HG03159 (cell line): Measurements from ENCODE around the gene IGSF9B.

ENCODE experiments used
- ATAC-seq: cut with Tn5 transposase; IDR thresholded peaks from one replicate; pipeline ENCODE4 v1.9.1; 2021; ENCODE audit warnings: mild to moderate bottlenecking, moderate library complexity; ENCODE audit not compliant: unreplicated experiment

The IGSF9B gene

DNA sequence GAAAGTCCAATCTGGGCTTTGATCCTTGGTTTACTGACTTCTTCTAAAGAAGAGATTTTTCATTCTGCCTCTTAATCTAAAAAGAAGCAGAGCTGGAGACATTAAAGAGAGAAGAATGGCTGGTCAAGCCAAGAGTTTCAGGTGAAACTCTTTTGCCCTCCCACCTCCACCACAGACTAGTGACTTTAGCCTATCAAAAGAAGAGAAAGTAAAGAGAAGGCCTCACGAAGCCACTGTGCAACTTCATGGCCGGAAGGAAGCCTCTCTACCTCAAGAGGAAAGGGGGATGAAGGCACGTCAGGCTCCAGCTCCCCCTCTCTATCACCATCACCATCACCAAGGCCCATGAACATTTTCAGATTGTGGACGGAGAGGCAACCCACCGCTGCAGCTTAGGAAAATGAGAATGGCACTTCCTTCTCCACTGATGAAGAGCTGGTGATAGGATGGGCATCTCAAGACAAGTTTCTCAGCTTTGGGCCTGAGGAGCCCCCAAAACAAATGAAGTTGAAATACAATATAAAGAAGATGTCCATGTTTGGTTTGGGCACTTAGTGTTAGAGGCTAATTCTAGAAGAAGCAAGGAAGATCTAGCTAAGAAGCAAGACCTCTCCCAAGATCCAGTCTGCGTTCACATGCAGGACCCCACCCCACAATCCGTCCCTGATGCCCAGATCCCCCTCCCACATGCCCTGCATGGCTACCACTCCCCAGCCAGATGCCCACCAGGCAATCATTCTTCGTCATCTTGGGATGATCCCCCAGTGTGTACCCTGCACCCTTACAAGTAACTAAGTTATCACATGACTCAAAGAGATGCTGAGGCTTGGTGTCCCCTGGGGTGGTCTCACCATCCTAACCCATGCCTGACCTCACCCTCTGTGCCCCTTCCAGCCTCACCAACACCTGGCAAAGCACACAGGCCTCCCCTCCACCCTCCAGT, 52.6 kb downstream of the IGSF9B start:
- no peak for ATAC-seq

DNA sequence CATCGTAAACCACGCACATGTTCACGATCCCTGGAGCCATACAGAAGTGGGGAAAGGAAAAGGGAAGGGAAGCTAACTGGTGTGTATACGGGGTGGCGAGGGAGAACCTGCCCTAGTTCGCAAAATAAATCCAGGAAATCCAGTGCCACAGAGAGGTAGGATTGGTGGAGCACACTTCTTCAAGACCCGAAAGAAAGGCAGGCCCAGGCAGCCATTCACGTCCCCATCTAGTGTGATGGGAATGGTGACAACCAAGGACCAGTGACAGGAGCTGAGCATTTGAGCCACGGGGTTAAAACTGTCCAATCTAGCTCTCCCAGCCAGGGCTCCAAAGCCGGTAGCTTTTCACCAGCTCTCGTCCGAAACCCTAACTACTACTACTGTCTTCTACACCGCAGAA, 53.7 kb downstream of the IGSF9B start:
- no peak for ATAC-seq

DNA sequence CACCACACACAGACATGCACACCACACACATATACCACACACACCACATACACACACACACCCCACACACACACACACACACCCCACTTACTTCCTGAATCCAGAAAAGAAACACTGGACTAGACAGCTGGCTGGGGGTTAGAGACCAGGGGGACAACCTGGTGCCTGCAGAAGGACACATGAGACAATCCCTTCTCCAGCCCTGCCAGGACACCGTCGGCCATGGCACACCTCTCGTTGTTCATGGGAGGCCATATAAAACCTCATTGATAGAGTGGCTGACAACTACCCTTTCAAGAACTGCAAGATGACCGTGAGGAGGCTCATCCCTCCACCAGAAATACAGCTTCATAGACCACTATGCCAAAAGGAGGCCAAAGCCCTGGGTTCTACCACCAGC, 54.3 kb downstream of the IGSF9B start:
- no peak for ATAC-seq

DNA sequence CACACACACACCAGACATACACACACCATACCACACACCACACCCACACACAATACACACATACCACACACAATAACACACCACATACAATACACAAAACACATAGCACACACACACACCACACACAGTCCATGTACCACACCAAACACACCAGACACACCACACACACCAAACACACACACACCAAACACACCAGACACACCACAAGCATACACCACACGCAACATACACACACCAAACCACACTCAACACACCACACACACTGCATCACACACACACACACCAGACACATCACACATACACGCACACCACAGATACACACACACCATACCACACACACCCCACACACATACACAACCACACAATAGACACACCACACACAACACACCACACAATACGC, 54.8 kb downstream of the IGSF9B start:
- ATAC-seq, result no peak

DNA sequence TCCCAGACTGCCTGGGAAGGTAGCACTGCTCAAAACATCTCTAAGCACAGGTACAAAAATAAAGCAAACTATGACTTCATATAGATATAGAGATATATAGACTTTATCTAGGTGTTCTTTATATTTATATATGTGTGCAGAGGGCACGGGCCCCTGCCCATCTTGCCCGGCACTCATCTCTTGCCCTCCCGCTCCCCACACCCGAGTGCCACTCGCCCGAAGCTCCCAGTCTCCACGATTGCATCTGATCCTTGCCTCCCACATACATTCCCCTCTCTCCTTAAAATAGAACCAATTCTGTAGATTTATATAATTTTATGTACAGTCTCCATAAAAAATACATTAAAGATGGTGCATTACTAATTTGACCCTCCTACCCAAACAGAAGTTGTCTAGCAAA, 55.5 kb downstream of the IGSF9B start:
- ATAC-seq, result no peak

DNA sequence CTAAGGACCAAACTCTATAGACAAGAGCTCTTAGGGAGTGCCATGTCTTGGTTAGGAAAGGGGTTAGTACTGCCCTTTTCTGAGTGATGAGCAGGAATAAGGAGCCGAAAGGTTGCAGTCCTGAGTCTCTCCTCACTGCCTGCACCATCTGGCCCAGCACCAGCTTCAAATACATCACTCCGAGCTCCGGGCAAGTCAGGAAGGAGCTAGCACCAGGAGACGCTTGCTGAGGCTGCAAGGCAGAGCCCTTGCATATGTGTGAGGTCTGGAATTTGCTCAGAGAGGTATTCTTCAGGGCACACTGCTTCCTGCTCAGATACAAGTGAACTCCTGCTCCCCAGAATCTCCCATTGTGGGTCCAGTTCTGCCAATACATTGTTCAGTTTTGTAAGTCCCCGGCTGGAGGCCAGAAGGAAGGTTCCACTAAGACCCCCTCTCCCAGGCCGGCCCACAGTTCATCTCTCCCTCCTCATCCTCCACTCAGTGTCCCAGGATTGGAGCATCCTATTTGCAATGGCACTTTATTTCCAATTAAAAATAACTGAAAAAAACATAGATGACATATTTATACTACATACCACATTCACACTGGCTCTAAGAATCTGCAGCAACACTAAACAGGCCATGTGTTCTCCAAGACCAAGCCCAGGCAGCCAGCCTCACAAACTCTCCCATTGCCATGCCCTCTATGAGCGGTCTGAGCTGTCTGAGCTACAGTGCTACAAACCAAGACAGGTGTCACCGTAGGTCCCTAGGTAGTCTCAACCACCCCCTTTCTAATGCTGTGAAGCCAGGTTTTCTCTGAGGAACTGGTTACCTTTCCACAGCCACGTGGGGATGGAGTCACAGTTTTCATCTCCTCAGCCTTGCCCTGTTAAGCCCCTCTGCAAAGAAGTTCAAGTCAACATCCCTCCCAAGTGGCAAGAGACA, 56.3 kb downstream of the IGSF9B start:
- ATAC-seq, result no peak

DNA sequence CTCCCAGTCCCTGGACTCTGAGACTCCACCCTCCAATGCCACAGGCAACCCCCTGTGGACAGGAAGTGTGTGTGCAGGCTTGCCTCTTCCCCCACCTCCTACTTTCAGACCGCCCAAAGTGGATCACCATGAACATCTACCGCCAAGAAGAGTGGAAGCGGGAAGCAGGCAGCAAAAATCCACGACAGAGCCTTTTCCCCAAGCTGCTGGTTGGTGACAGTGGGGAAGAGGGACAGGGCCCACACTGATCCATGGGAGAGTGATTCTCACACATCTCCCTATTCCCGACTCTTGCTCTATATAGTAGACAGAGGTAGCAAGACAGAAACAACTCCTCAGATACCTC, 58.0 kb downstream of the IGSF9B start:
- peak; percentile 10 for ATAC-seq

DNA sequence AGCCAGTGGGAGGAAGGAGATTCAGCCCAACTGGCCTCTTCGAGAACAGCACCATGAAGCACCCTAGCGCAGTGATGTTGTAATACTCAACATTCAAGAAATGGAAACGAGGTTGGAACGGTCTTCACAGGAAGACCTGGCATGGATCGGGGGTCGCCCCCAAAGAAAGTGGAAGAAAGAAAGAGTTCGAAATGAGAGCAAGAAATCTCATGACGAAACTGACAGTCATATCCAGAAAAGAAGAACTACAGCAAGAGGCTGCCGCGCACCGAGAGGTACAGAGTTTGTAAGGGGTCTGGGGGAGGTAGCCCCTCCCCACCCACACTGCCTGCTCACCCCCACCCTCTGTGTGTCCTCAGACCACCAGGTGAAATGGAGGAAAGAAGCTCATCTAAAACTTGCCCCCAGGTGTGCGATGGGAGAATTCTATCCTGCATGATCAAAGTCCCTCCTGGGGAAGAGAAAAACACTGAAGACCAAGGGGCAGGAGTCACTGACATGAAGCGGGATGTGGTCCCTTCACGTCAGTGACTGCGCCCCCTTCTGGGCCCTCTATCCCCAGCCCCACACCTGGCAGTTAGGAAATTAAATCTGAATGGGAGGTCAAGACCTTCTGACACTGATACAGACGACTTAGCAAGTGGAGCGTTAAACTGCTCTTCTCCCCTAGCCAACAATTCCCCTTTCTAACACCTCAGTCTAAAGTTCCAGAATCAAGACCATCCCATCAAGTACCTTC, 58.6 kb downstream of the IGSF9B start:
- ATAC-seq, result peak; percentile 40

DNA sequence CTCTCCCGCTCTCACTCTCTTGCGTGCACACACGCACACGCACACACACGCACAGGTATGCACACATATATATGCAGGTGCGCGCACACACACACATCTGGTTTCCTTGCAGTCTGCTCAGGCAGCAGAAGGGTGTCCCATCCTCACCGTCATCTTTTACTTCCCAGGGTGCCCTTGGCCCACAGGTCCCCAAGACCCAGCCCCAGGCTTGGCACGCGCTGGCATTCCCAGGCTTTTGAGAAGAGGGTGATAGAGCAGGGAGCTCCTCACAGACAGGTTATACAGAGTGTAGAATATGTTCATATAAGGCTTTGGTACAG, 59.5 kb downstream of the IGSF9B start:
- no peak for ATAC-seq

DNA sequence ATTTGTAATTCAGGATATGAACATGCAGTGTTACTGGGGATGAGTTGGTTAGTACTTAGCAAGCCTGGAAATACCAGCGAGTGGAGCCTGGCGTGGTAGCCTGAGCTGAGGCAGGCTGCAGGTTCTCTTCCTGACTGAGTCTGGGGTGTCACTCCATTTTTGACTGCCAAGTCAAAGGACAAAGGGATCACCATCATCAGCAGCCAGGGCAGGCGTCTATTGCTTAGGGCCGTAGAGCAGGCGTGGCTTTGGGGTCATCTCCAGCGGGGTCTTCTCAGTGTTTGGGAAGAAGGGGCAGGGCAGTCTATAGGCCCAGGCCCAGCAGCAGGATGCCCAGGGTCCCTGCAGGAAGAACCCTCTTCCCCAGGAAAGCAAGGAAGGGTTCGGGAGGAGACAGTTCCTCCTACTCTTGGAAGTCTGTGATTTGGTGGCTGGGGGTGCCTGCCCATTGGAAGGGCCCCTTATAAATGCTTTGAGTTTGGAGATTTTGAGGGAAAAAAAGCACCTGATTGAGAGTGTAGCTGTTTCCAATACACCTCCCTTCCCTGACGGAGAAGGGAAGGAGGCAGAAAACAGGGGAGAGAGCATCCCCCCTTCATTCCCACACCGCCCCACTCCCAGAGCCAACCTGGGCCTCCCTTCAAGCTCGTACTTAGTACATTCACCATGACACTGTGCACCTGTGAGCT, 60.0 kb downstream of the IGSF9B start:
- ATAC-seq, result no peak

DNA sequence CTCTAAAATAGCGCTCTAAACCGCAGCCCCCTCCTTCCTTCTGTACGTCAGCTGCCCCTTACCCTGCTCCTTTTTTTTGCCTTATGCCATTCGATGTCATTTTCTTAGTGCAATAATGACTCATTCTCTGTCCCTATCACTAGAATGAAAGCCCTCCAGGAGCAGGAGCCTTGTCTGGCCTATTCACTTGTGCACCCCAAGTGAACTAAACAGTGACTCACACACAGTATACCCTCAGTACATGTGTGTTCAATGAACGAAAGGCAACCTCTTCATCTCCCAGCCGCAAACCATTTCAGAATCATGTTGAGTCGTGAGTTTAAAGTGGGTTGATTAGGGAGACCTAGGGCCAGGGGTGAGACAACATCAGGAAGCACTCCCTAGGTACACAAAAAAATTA, 60.7 kb downstream of the IGSF9B start:
- ATAC-seq, result no peak

DNA sequence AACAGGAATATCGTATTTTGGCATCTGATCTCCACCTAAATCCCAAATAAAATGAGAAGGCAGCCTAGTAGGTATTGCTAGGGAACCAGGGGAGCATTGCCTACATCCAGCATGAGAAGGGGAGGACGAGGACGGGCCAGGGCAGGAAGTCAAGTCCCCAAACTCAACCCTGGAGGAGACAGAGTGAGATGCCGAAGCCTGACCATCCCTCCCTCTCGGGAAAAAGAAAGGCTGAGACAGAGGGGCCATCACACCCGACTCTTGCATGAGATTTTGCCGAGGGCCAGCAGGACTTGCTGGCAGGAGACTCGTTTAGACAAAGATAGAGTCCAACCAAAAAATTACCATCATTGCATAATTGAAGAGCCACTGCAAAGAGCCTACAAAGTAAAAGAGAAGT, 61.2 kb downstream of the IGSF9B start:
- ATAC-seq, result no peak

DNA sequence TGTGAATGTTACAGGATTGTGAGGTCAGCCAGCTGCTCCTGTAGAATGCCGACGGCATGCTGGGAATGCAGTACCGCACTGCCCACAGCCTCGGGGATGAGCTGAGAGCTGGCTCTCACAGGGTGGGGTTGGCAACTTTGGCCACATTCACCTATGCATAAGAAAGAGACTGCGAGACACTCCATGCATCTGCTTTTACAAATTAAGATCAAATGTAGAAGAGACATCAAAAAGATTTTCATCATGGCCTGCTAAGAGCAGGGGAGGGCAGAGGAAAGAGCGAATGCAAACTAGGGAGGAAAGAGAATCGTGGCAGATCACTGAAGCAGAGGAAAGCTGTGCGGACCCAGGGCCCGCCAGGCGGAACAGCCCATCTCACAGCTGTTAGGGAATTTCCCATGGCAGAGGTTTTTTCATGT, 61.7 kb downstream of the IGSF9B start:
- no peak for ATAC-seq

DNA sequence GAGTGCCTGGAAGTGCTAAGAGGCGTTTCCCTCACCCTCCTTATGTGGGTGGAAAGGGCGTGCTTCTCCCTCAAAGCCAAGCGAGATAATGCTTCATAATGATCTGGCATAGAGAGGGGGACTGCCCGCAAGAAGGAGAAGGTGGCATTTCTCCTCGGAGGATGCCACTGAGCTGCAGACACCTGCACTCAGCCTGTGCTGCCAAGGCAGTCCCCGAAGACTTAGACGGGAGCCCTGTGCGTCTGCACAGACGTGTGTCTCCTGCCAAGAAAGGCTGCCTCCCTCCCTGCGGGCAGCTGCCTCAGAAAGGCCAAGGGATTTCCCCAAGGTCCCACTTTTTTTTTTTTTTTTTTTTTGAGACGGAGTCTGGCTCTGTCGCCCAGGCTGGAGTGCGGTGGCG, 63.4 kb downstream of the IGSF9B start:
- ATAC-seq, result no peak

DNA sequence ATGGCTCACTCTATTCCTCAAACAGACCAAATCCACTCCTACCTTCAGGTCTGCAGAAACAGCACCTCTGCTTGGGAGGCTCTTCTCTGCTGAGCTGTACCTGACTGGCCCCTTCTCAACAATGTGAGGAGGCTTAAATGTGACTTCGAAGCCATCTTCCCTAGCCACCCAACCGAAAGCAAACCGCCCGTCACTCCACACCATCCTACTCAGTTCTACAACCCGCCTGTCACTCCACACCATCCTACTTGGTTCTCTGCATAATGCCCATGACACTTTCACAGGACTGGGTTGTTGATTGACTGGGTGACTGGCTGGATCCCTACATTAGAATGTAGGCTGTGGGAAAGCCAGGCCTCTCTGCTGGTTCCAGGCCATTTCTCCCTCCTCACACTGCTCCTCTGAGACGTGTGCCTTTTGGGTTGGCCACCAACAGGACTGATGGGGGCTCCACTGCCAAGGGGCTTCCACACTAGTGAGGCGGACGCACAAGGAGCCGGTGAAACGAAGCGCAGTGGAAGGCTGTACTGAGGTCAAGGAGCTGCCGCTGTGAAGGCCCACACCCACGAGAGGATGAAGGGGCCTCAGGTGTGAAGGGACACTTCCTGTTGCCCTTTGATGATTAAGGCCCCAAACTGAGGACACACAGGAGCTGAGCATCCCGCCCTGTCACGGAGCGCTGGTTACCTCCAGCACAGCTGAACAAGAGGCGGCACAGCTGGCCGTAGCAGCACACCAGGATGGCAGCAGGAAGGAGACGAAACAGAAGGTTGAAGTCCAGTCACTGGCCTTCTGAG, 64.0 kb downstream of the IGSF9B start:
- no peak for ATAC-seq

DNA sequence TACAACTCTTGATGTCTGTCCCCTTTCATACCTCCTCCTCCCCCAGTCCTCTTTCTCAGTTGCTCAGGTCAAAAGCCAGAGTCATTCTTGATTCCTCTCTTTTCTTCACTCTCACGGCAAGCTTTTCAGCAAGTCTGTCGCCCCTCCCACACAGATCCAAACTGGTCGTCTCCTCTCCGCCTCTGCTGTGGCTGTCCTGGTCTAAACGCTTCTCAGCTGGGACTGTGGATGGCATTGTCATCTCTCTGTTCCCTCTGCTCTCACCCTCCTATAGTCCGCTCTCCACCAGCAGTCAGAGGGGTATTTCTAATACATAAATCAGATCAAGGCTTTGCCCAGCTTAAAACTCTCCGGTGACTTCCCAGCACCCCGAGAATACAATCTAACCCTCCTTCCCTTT, 64.6 kb downstream of the IGSF9B start:
- ATAC-seq, result no peak

DNA sequence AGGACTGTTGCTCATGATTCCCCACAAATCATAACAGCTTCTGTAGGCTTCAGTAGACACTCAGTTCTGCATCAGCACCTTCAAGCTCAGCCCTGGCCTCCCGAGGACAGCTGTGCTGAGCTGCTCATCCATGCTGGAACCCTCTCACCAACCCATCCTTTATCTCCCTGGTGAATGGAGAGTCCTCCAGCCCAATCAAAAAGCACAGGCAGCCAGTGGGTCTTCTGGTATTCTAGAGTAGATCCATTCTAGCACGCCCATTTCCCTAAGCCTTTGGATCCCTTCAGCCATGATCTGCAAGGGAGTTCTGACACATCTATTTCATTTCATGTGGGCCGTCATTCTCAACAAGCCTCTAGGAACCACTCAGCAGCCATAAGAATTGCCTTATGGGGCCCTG, 66.9 kb downstream of the IGSF9B start:
- no peak for ATAC-seq

DNA sequence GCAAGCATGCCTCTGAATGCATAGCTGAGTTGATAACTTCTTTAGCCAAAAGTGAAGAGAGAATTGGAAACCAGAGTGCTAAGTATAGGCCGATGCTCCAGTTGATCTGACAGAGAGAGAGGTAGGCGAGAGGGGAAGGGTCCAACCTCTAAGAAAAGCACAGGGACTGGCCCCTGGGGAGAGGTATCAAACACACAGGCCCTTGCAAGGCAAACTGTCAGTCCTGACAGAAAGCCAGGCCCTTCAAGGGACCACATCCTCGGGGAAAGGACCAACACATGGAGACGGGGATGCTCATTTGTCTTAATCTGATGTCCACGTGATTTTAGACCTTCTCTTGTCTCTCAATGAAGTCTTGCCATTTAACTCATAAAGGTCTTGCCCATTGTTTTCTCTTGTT, 67.6 kb downstream of the IGSF9B start:
- ATAC-seq, result no peak

DNA sequence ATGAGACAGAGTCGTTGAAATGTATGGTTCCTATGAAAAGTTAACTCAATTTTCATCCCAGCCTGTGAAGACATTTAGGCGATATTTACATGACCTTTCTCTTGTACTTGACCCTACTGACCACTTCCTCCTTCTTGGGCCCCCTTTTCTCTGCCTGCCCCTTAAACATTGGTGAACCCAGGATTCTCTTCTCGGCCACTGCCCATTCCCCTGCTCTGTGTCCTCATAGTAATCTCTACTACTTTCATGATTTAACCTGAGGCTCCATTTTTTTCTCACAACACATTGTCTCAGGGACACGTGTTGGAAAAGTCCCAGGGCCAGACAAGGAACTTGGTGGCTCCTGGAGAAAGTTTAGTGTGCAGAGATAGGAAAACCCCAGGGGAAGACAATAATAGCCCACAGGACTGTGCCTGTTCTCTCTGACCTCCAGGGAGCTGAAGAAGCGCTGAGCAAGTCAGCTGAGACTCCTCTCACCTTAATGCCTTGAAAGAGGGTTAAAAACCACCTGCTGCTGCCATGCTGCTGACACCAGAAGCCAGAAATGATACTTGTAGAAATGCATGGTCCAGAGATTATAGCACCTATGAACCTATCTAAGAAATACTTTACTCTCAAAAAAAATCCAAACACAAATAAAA, 69.0 kb downstream of the IGSF9B start:
- no peak for ATAC-seq

DNA sequence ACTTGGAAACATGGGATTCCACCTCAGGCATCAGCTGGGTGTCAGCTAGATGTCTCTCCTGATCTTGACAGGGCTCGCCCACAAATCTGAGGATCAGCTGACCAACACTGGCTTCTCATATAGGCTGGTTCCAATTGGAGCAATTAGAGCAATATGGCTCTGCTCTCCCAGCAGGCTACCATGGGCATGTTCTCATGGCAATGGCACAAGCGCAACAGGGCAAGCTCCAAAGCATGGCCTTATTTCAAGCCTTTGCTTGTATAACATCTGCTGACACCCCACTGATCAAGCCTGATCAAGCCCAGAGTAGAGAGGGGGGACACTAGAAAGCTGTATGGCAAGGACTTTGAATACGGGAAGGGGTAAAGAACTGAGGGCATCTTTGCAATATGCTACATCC, 70.7 kb downstream of the IGSF9B start:
- ATAC-seq, result no peak
